GM23338 (cell line): ENCODE data around the gene OGG1. TPM values are rescaled to one million over a fixed set of nuclear protein-coding genes. Genes with fewer than 3 reads are reported as not detected.

Experiments used
- ATAC-seq: fragments of 200-7000 bp; cut with Tn5 transposase; 3 replicates; pipeline ENCODE4 v1.9.1; 2020
- DNase-seq: peaks from one replicate; pipeline ENCODE4 v3.0.0-alpha.2; 2015; ENCODE audit warnings: low spot score
- H2AFZ ChIP-seq: fragments of 200-600 bp; sonication (generic); 2 replicates; pipeline ENCODE4 v1.8.0; 2016; ENCODE audit warnings: antibody characterized with exemption, mild to moderate bottlenecking, moderate library complexity
- H3F3A ChIP-seq: fragments of 200-600 bp; sonication (generic); replicated peaks from 2 replicates; pipeline ENCODE4 v1.8.0; 2017; ENCODE audit warnings: antibody characterized with exemption, mixed run types, low read depth
- H3K27ac ChIP-seq: fragments of 200-600 bp; sonication (generic); 2 replicates; pipeline ENCODE4 v1.6.1; 2016; ENCODE audit warnings: low read depth
- H3K27me3 ChIP-seq: fragments of 200-600 bp; sonication (generic); 2 replicates; pipeline ENCODE4 v1.8.0; 2016; ENCODE audit warnings: mild to moderate bottlenecking, mixed run types, moderate library complexity; ENCODE audit not compliant: insufficient read depth
- H3K36me3 ChIP-seq: fragments of 200-600 bp; sonication (generic); 2 replicates; pipeline ENCODE4 v1.8.0; 2016; ENCODE audit warnings: mild to moderate bottlenecking; ENCODE audit not compliant: insufficient read depth
- H3K4me1 ChIP-seq: fragments of 200-600 bp; sonication (generic); 2 replicates; pipeline ENCODE4 v1.8.0; 2016; ENCODE audit warnings: mild to moderate bottlenecking, moderate library complexity; ENCODE audit not compliant: insufficient read depth
- H3K4me2 ChIP-seq: fragments of 200-600 bp; sonication (generic); 2 replicates; pipeline ENCODE4 v1.7.1; 2017; ENCODE audit warnings: mixed run types
- H3K4me3 ChIP-seq: fragments of 200-600 bp; sonication (generic); 2 replicates; pipeline ENCODE4 v1.6.1; 2016; ENCODE audit warnings: mixed run types
- H3K79me2 ChIP-seq: fragments of 200-600 bp; sonication (generic); replicated peaks from 2 replicates; pipeline ENCODE4 v1.8.0; 2017; ENCODE audit warnings: mild to moderate bottlenecking; ENCODE audit not compliant: insufficient read depth
- H3K9me2 ChIP-seq: fragments of 200-600 bp; sonication (generic); 2 replicates; pipeline ENCODE4 v1.8.0; 2017; ENCODE audit not compliant: insufficient read depth
- H4K20me1 ChIP-seq: fragments of 200-600 bp; sonication (generic); replicated peaks from 2 replicates; pipeline ENCODE4 v1.8.0; 2017; ENCODE audit warnings: mild to moderate bottlenecking; ENCODE audit not compliant: insufficient read depth
- H3K27ac Mint-ChIP-seq: 2 replicates; pipeline ENCODE4 v1.8.0; 2020; ENCODE audit warnings: inconsistent platforms, mild to moderate bottlenecking, moderate library complexity, mixed read lengths
- H3K27me3 Mint-ChIP-seq: 3 replicates; pipeline ENCODE4 v1.8.0; 2022; ENCODE audit warnings: low read depth, mild to moderate bottlenecking, moderate library complexity, mixed read lengths, inconsistent platforms; ENCODE audit not compliant: insufficient read depth, poor library complexity
- H3K36me3 Mint-ChIP-seq: 3 replicates; pipeline ENCODE4 v1.8.0; 2021; ENCODE audit warnings: low read depth, mild to moderate bottlenecking, inconsistent platforms, moderate library complexity, mixed read lengths
- H3K4me1 Mint-ChIP-seq: 3 replicates; pipeline ENCODE4 v1.8.0; 2020; ENCODE audit warnings: mild to moderate bottlenecking, inconsistent platforms, mixed read lengths
- H3K4me3 Mint-ChIP-seq: 3 replicates; pipeline ENCODE4 v1.8.0; 2021; ENCODE audit warnings: moderate library complexity, mild to moderate bottlenecking, inconsistent platforms, mixed read lengths
- H3K9me3 Mint-ChIP-seq: 3 replicates; pipeline ENCODE4 v1.8.0; 2020; ENCODE audit warnings: moderate library complexity, mild to moderate bottlenecking, inconsistent platforms, mixed read lengths
- CREB1 ChIP-seq: fragments of 250-450 bp; sonication (Bioruptor Pico); IDR thresholded peaks from 2 replicates; pipeline ENCODE4 v1.5.0; 2020; ENCODE audit warnings: low read depth, mild to moderate bottlenecking, moderate library complexity
- EZH2phosphoT487 ChIP-seq: fragments of 200-600 bp; sonication (generic); IDR thresholded peaks from one replicate; pipeline ENCODE4 v1.8.1; 2018; ENCODE audit warnings: antibody characterized with exemption; ENCODE audit not compliant: unreplicated experiment
- NANOG ChIP-seq: IDR thresholded peaks from 2 replicates; pipeline ENCODE4 v1.6.1; 2016; ENCODE audit warnings: antibody characterized with exemption, borderline replicate concordance
- POLR2AphosphoS5 ChIP-seq: IDR thresholded peaks from 2 replicates; pipeline ENCODE4 v1.6.1; 2016; ENCODE audit warnings: antibody characterized with exemption, low read depth
- ZNF114 ChIP-seq: fragments of 250-450 bp; sonication (Bioruptor Pico); IDR thresholded peaks from 2 replicates; pipeline ENCODE4 v1.5.0; 2020; ENCODE audit warnings: mild to moderate bottlenecking, moderate library complexity
- ZNF331 ChIP-seq: fragments of 250-450 bp; sonication (Bioruptor Pico); IDR thresholded peaks from 2 replicates; pipeline ENCODE4 v1.5.0; 2020; ENCODE audit warnings: low read depth, mild to moderate bottlenecking, moderate library complexity
- ZNF462 ChIP-seq: fragments of 250-450 bp; sonication (Bioruptor Pico); IDR thresholded peaks from 2 replicates; pipeline ENCODE4 v1.5.0; 2020; ENCODE audit warnings: mild to moderate bottlenecking, moderate library complexity
- polyA plus RNA-seq: library from polyadenylated mRNA; unstranded; fragments of >200 nt; fragmentation: Nextera tagmentation; extraction: Ambion mirVana; gene quantifications from 2 replicates; pipeline ENCODE4 v1.2.1, GENCODE V29; 2016
- total RNA-seq: library from RNA; depleted of rRNA; stranded (reverse); fragments of >200 nt; shearing (Covaris generic); gene quantifications from 2 replicates; pipeline ENCODE4 v1.2.3, GENCODE V29; 2014
- TF ChIP-seq, protein P1 (sequence below), 2 experiments: fragments of 200-600 bp in 1 of 2; sonication (generic) in 1 of 2; conservative IDR thresholded peaks; 2 replicates each; pipeline versions ENCODE4 v1.5.1 to v1.6.1; 2016 to 2017; ENCODE audit warnings: antibody characterized with exemption in 2 of 2, low read depth in 2 of 2, mild to moderate bottlenecking in 2 of 2, moderate library complexity in 1 of 2

OGG1 gene
- total and polyA plus RNA-seq, 2 experiments from 2014 or later: 20.6 to 27.6 TPM

DNA sequence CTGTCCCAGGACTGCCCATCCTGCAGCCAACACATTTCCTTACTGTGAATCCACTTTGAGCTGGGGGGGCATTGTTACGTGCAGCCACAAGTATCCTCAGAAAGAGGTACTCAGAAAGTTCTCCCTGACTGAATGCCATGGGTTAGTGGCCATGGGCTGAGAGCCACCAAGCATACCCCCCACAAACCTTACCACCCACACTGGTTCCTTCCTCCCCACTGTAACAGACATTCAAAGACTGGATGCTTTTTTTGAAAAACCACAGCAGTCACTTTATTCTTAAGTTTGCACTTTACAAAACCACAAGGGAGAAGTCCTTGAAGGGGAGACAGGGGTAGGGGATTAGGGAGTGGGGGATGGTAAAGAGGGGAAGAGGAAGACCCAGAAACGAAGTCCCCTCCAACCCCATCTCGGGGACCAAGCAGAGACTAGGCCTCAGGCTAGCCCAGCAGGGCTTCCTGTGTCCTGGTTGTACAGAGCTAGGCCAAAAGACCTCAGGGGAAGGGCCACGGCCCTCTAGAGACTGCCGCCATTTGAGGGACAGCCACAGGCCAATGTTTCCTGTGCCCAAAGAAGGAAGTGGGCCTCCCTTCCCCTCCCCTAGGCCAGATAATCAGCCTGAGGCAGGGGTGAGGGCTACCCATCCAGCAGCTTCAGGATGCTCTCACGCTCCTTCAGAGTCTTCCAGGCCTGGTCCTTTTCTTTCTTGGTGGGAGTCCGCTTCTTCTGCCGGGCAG lies 30.1 kb downstream of the OGG1 start:
- Histone ChIP-seq H3K4me1 (no peaks in the 10 kb centered on the region), H3K27ac (no peak overlapping the region), H3K9me2 (no peaks in the 10 kb centered on the region), H3K4me2 (no peak overlapping the region), H2AFZ (no peak overlapping the region), H3F3A (0 out of 2 replicates have a peak, but pooled peaks cover 2% of the 10 kb centered on the region), H3K79me2 (no peaks in the 10 kb centered on the region), H3K27me3 (0 out of 2 replicates have a peak, but pooled peaks cover 2% of the 10 kb centered on the region), H4K20me1 (no peaks in the 10 kb centered on the region; the same call in 1 of the 2 replicates), H3K36me3 (0 out of 2 replicates have a peak, but pooled peaks cover 6% of the 10 kb centered on the region), H3K4me3 (no peak overlapping the region)
- Mint-ChIP-seq H3K4me1 (no peaks in the 10 kb centered on the region), H3K27ac (no peak overlapping the region), H3K9me3 (no peaks in the 10 kb centered on the region), H3K4me3 (no peak overlapping the region), H3K27me3 (peaks cover 14% of the 10 kb centered on the region), H3K36me3 (peaks cover 34% of the 10 kb centered on the region)
- TF ChIP-seq CREB1 (CRISPR knock-in tag) (no peak), ZNF462 (CRISPR knock-in tag) (no peak), POLR2AphosphoS5 (no peak)
- ATAC-seq: no peak
- DNase-seq: no peak

- no peak for ATAC-seq
- H3K27me3 ChIP-seq: 0 out of 2 replicates have a peak, but pooled peaks cover 2% of the 10 kb centered on the region
- no peak for TF ChIP-seq NANOG
- no peak for TF ChIP-seq ZNF331
- TF ChIP-seq, protein P1, sequence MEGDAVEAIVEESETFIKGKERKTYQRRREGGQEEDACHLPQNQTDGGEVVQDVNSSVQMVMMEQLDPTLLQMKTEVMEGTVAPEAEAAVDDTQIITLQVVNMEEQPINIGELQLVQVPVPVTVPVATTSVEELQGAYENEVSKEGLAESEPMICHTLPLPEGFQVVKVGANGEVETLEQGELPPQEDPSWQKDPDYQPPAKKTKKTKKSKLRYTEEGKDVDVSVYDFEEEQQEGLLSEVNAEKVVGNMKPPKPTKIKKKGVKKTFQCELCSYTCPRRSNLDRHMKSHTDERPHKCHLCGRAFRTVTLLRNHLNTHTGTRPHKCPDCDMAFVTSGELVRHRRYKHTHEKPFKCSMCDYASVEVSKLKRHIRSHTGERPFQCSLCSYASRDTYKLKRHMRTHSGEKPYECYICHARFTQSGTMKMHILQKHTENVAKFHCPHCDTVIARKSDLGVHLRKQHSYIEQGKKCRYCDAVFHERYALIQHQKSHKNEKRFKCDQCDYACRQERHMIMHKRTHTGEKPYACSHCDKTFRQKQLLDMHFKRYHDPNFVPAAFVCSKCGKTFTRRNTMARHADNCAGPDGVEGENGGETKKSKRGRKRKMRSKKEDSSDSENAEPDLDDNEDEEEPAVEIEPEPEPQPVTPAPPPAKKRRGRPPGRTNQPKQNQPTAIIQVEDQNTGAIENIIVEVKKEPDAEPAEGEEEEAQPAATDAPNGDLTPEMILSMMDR (conservative IDR thresholded peaks at IDR 0.05; ENCODE audit: low read depth in 2 of 2): no peak
- TF ChIP-seq EZH2phosphoT487: no peak
- no peak for TF ChIP-seq ZNF114 (CRISPR knock-in tag)
- no peak overlapping the region for H3K27ac ChIP-seq
- H3K27ac Mint-ChIP-seq: no peak overlapping the region
- H3K36me3 ChIP-seq: 0 out of 2 replicates have a peak, but pooled peaks cover 6% of the 10 kb centered on the region
- H3K79me2 ChIP-seq: no peaks in the 10 kb centered on the region
- peaks cover 40% of the 10 kb centered on the region for H3K36me3 Mint-ChIP-seq
- no peaks in the 10 kb centered on the region for H3K9me3 Mint-ChIP-seq
- H3K4me1 ChIP-seq: no peaks in the 10 kb centered on the region
- no peaks in the 10 kb centered on the region; the same call in 1 of the 2 replicates for H4K20me1 ChIP-seq
- H3K9me2 ChIP-seq: no peaks in the 10 kb centered on the region
- no peak overlapping the region for H3K4me3 ChIP-seq
- no peaks in the 10 kb centered on the region for H3K4me1 Mint-ChIP-seq
- H3K4me3 Mint-ChIP-seq: no peak overlapping the region
- no peak for DNase-seq
- peaks cover 14% of the 10 kb centered on the region for H3K27me3 Mint-ChIP-seq
- no peak overlapping the region for H2AFZ ChIP-seq
- 0 out of 2 replicates have a peak, but pooled peaks cover 2% of the 10 kb centered on the region for H3F3A ChIP-seq
- H3K4me2 ChIP-seq: no peak overlapping the region
Measured at GRCh38 chr3:9780458-9780812, 30.7 kb downstream of the OGG1 start.
